ENCODE data around the gene GNB3. TPM values are rescaled to one million over a fixed set of nuclear protein-coding genes. Genes with fewer than 3 reads are reported as not detected.

Gene GNB3
- total RNA-seq, 4 donors from 2014 or later: 0.17 to 1.2 (median 0.52) TPM; not detected in 1

GRCh38 chr12:6817098-6817497, 23.6 kb upstream of the GNB3 start:
- WGBS, 2 donors: 85 to 89% methylated on average over 7 to 8 of the region's 8 CpGs
- intact Hi-C loops (cut with DNase I; ENCODE audit: low total_unique reads): loop anchor here (5.0 kb wide), 1 partner anchor 80 kb away; no protein-coding TSS in a partner anchor
- DNase-seq (ENCODE audit: low spot score in 2 of 2): no peak
- no peak overlapping the region for H3K4me3 ChIP-seq (ENCODE audit: low read depth, poor library complexity, severe bottlenecking)
- no peak for TF ChIP-seq CTCF (IDR thresholded peaks at IDR 0.05)
- no peak for TF ChIP-seq POLR2A (IDR thresholded peaks at IDR 0.05)

- TF ChIP-seq POLR2A (IDR thresholded peaks at IDR 0.05) (no peak), CTCF (IDR thresholded peaks at IDR 0.05) (peak in 1 of 3 donors; percentile 59)
- H3K4me3 ChIP-seq (ENCODE audit: low read depth, poor library complexity, severe bottlenecking): no peak overlapping the region
- DNase-seq (ENCODE audit: low spot score in 2 of 2): no peak
- WGBS, 2 donors: 80 to 94% methylated on average over 20 of the region's 20 CpGs
- intact Hi-C loops (cut with DNase I; ENCODE audit: low total_unique reads): loop anchor here (5.0 kb wide), 1 partner anchor 80 kb away; no protein-coding TSS in a partner anchor
Measured at GRCh38 chr12:6817662-6818157, 23.0 kb upstream of the GNB3 start.

- no peak overlapping the region for H3K4me3 ChIP-seq (ENCODE audit: low read depth, poor library complexity, severe bottlenecking)
- 70 to 88% methylated on average over 9 to 10 of the region's 10 CpGs for WGBS, 2 donors
- TF ChIP-seq CTCF (IDR thresholded peaks at IDR 0.05) (no peak), POLR2A (IDR thresholded peaks at IDR 0.05) (no peak)
- intact Hi-C loops (cut with DNase I; ENCODE audit: low total_unique reads): loop anchor here (5.0 kb wide), 1 partner anchor 81 kb away; no protein-coding TSS in a partner anchor
- DNase-seq (ENCODE audit: low spot score in 2 of 2): no peak
Measured at GRCh38 chr12:6818222-6818621, 22.5 kb upstream of the GNB3 start.

DNA sequence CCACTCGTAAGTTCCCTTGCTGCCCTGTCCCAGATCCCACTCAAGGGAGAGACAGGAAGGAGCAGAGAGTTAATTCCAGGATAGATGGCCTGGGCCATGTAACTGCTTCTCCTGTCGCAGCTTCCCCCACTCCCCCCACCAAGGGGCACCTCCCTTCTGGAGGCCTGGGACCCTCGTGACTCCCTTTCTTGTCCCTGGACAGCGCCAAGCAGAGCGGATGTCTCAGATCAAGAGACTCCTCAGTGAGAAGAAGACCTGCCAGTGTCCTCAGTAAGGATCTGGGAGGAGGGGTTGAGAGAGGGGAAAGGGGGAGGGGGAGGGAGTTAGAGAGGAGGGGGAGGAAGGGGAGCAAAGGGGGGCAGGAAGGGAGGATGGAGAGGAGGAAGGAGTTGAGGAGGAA, 22.1 kb upstream of the GNB3 start:
- intact Hi-C loops (cut with DNase I; ENCODE audit: low total_unique reads): loop anchor here (5.0 kb wide), 1 partner anchor 81 kb away; no protein-coding TSS in a partner anchor
- no peak for TF ChIP-seq POLR2A (IDR thresholded peaks at IDR 0.05)
- no peak for TF ChIP-seq CTCF (IDR thresholded peaks at IDR 0.05)
- no peak overlapping the region for H3K4me3 ChIP-seq (ENCODE audit: low read depth, poor library complexity, severe bottlenecking)
- DNase-seq (ENCODE audit: low spot score in 2 of 2): no peak
- WGBS, 2 donors: 80 to 86% methylated on average over 5 of the region's 5 CpGs

DNA sequence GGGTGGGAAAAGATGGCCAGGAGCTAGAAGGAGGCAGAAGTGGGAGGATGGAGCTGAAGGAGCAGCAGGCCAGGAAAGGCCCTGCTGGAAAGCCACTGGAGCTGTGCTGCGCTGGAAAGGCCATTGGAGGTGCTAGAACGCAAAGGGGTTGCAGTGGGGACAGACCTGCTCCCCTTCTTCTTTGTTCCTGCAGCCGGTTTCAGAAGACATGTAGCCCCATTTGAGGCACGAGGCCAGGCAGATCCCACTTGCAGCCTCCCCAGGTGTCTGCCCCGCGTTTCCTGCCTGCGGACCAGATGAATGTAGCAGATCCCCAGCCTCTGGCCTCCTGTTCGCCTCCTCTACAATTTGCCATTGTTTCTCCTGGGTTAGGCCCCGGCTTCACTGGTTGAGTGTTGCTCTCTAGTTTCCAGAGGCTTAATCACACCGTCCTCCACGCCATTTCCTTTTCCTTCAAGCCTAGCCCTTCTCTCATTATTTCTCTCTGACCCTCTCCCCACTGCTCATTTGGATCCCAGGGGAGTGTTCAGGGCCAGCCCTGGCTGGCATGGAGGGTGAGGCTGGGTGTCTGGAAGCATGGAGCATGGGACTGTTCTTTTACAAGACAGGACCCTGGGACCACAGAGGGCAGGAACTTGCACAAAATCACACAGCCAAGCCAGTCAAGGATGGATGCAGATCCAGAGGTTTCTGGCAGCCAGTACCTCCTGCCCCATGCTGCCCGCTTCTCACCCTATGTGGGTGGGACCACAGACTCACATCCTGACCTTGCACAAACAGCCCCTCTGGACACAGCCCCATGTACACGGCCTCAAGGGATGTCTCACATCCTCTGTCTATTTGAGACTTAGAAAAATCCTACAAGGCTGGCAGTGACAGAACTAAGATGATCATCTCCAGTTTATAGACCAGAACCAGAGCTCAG, 21.4 kb upstream of the GNB3 start:
- intact Hi-C loops (cut with DNase I; ENCODE audit: low total_unique reads): loop anchor here (5.0 kb wide), 1 partner anchor 82 kb away; no protein-coding TSS in a partner anchor
- no peak for DNase-seq (ENCODE audit: low spot score in 2 of 2)
- TF ChIP-seq POLR2A (IDR thresholded peaks at IDR 0.05): no peak
- no peak for TF ChIP-seq CTCF (IDR thresholded peaks at IDR 0.05)
- 78 to 86% methylated on average over 13 of the region's 13 CpGs for WGBS, 2 donors
- H3K4me3 ChIP-seq (ENCODE audit: low read depth, poor library complexity, severe bottlenecking): no peak overlapping the region

Measured in lower leg skin (tissue), 4 donors.